Kidney (tissue), 14 donors: Measurements from ENCODE around the gene PRKCE. TPM values are rescaled to one million over a fixed set of nuclear protein-coding genes. Genes with fewer than 3 reads are reported as not detected.

Experiments used
- DNase-seq, 5 donors: peaks; one replicate each; pipeline ENCODE4 v3.0.0-alpha.2; 2013 to 2020
- FAIRE-seq: peaks from 2 replicates; lab custom pipeline; 2012; peaks lifted over from hg19 to GRCh38; lab: Jason Lieb, UNC
- H3K27ac ChIP-seq, 2 donors: one replicate each; pipeline ENCODE4 v1.7.0; 2013; ENCODE audit warnings: low read depth in 2 of 2, low read length in 2 of 2, inconsistent platforms in 1 of 2
- H3K27me3 ChIP-seq: one replicate; pipeline ENCODE4 v1.7.1; 2013; ENCODE audit warnings: low read length, inconsistent platforms; ENCODE audit not compliant: control insufficient read depth, insufficient read depth
- H3K36me3 ChIP-seq, 3 donors: one replicate each; pipeline versions ENCODE4 v1.7.0 to v1.7.1; 2013; ENCODE audit warnings: low read length in 3 of 3, control low read depth in 1 of 3, inconsistent platforms in 1 of 3; ENCODE audit not compliant: insufficient read depth in 3 of 3, control insufficient read depth in 2 of 3
- H3K4me1 ChIP-seq, 3 donors: one replicate each; pipeline versions ENCODE4 v1.7.0 to v1.7.1; 2013; ENCODE audit warnings: low read length in 3 of 3, inconsistent platforms in 1 of 3, low read depth in 1 of 3; ENCODE audit not compliant: control insufficient read depth in 2 of 3, insufficient read depth in 2 of 3
- H3K4me3 ChIP-seq, 3 donors: one replicate each; pipeline versions ENCODE4 v1.7.0 to v1.8.1; 2013; ENCODE audit warnings: low read length in 3 of 3, control low read depth in 1 of 3, inconsistent platforms in 1 of 3
- H3K9ac ChIP-seq, 3 donors: one replicate each; pipeline versions ENCODE4 v1.7.0 to v1.7.1; 2013; ENCODE audit warnings: low read length in 3 of 3, control low read depth in 1 of 3, inconsistent platforms in 1 of 3
- H3K9me3 ChIP-seq, 3 donors: one replicate each; pipeline versions ENCODE4 v1.7.0 to v1.7.1; 2013; ENCODE audit warnings: low read length in 3 of 3, control low read depth in 1 of 3, inconsistent platforms in 1 of 3; ENCODE audit not compliant: control insufficient read depth in 2 of 3, insufficient read depth in 1 of 3
- intact Hi-C: fragments of 100-400 bp; cut with DNase I; formaldehyde crosslinking; loops from one replicate; pipeline ENCODE4 v1.11.1; 2022
- polyA plus RNA-seq: library from polyadenylated mRNA; stranded (reverse); fragments of 350-450 nt; fragmentation: Illumina TruSeq; extraction: RNeasy Lipid Tissue Mini Kit (QIAGEN cat#74804); gene quantifications from one replicate; pipeline ENCODE4 v1.2.3, GENCODE V29; 2014; ENCODE audit warnings: low read depth, low replicate concordance; ENCODE audit not compliant: insufficient read depth
- total RNA-seq: library from RNA; stranded (reverse); fragmentation: NEBNext Ultra II Directional; extraction: Animal tissue kit (Norgen Biotek cat#: 25700); gene quantifications from one replicate; pipeline ENCODE4 v1.2.1, GENCODE V29; 2021
- TF ChIP-seq, protein P1 (sequence below): IDR thresholded peaks from 3 replicates; pipeline ENCODE4 v1.5.1; 2012; ENCODE audit warnings: mild to moderate bottlenecking, moderate library complexity, borderline replicate concordance; ENCODE audit not compliant: insufficient read depth; ENCODE audit errors: extremely low read depth
- donor health status: control.
- donor health status: control.
- donor health status: control.
- donor health status: control.
- donor health status: control.
- donor health status: DM: yes; HTN: yes; CAD: no.
- donor health status: Normal renal cell carcinoma (clear cell type).

PRKCE gene
- total and polyA plus RNA-seq, 2 donors from 2014 or later = 11.1 to 27.3 TPM

DNA sequence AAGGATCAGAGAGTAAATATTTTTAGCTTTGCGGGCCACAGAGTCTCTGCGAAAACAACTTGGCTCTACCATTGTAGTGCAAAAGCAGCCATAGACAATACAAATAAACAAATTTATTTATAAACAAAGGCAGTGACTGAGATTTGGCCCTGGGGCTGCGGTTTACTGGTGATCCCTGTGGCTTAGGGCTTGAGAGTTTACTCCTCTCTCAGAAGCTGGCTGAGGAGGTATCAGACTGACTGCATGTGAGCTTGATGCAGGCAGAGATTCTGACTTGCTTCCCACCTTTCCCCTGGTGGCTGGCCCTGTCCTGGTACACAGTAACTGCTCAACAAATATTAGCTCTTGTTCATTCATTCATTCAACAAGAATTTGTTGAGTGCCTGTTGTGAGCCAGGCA lies 81.5 kb downstream of the PRKCE start:
- DNase-seq (no peak), FAIRE-seq (no peak)
- H3K4me1 ChIP-seq = no peaks in the 10 kb centered on the region
- no peak overlapping the region for H3K4me3 ChIP-seq
- H3K9me3 ChIP-seq = no peaks in the 10 kb centered on the region
- no peaks in the 10 kb centered on the region for H3K27me3 ChIP-seq
- TF ChIP-seq, protein P1, sequence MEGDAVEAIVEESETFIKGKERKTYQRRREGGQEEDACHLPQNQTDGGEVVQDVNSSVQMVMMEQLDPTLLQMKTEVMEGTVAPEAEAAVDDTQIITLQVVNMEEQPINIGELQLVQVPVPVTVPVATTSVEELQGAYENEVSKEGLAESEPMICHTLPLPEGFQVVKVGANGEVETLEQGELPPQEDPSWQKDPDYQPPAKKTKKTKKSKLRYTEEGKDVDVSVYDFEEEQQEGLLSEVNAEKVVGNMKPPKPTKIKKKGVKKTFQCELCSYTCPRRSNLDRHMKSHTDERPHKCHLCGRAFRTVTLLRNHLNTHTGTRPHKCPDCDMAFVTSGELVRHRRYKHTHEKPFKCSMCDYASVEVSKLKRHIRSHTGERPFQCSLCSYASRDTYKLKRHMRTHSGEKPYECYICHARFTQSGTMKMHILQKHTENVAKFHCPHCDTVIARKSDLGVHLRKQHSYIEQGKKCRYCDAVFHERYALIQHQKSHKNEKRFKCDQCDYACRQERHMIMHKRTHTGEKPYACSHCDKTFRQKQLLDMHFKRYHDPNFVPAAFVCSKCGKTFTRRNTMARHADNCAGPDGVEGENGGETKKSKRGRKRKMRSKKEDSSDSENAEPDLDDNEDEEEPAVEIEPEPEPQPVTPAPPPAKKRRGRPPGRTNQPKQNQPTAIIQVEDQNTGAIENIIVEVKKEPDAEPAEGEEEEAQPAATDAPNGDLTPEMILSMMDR = no peak
- no peak overlapping the region for H3K27ac ChIP-seq
- H3K9ac ChIP-seq = no peak overlapping the region
- no peaks in the 10 kb centered on the region for H3K36me3 ChIP-seq
- intact Hi-C loops = no loop called here

GRCh38 chr2:45734336-45734735 lies 82.9 kb downstream of the PRKCE start:
- H3K36me3 ChIP-seq = no peaks in the 10 kb centered on the region
- H3K4me3 ChIP-seq = no peak overlapping the region
- intact Hi-C loops = no loop called here
- H3K9me3 ChIP-seq = no peaks in the 10 kb centered on the region
- H3K9ac ChIP-seq = no peak overlapping the region
- no peaks in the 10 kb centered on the region for H3K27me3 ChIP-seq
- FAIRE-seq (no peak), DNase-seq (no peak)
- H3K27ac ChIP-seq = no peak overlapping the region
- no peaks in the 10 kb centered on the region for H3K4me1 ChIP-seq
- TF ChIP-seq, protein P1 = no peak

GRCh38 chr2:45734952-45735351 lies 83.5 kb downstream of the PRKCE start:
- no peak overlapping the region for H3K9ac ChIP-seq
- TF ChIP-seq, protein P1 = no peak
- no peak overlapping the region for H3K4me3 ChIP-seq
- no peaks in the 10 kb centered on the region for H3K36me3 ChIP-seq
- H3K4me1 ChIP-seq = no peaks in the 10 kb centered on the region
- intact Hi-C loops = no loop called here
- FAIRE-seq (no peak), DNase-seq (no peak)
- no peaks in the 10 kb centered on the region for H3K9me3 ChIP-seq
- no peaks in the 10 kb centered on the region for H3K27me3 ChIP-seq
- no peak overlapping the region for H3K27ac ChIP-seq
